GM19324 (cell line): ENCODE results near the gene HCLS1.

Experiments used
- ATAC-seq: cut with Tn5 transposase; IDR thresholded peaks from one replicate; pipeline ENCODE4 v1.9.1; 2021; ENCODE audit warnings: mild to moderate bottlenecking, moderate library complexity; ENCODE audit not compliant: unreplicated experiment, low FRiP score

Gene HCLS1

GRCh38 chr3:121658716-121659435, 1.8 kb downstream of the HCLS1 start:
- no peak for ATAC-seq

GRCh38 chr3:121654493-121655385, 6.0 kb downstream of the HCLS1 start:
- ATAC-seq, result no peak

- no peak for ATAC-seq
Measured at GRCh38 chr3:121651684-121652083, 9.0 kb downstream of the HCLS1 start.

GRCh38 chr3:121649645-121650044, 11.1 kb downstream of the HCLS1 start:
- no peak for ATAC-seq

GRCh38 chr3:121648219-121648958, 12.3 kb downstream of the HCLS1 start:
- ATAC-seq, result no peak

GRCh38 chr3:121645054-121645453, 15.6 kb downstream of the HCLS1 start:
- ATAC-seq, result no peak

- no peak for ATAC-seq
Measured at GRCh38 chr3:121642601-121643314, 17.9 kb downstream of the HCLS1 start.

- ATAC-seq, result no peak
Measured at GRCh38 chr3:121641127-121641526, 19.6 kb downstream of the HCLS1 start.

GRCh38 chr3:121637922-121638321, 22.8 kb downstream of the HCLS1 start:
- ATAC-seq, result no peak

GRCh38 chr3:121630355-121630754, 30.3 kb downstream of the HCLS1 start:
- no peak for ATAC-seq

GRCh38 chr3:121629601-121630000, 31.1 kb downstream of the HCLS1 start:
- no peak for ATAC-seq

- ATAC-seq, result no peak
Measured at GRCh38 chr3:121627622-121628021, 33.1 kb downstream of the HCLS1 start.

GRCh38 chr3:121627211-121627610, 33.5 kb downstream of the HCLS1 start:
- no peak for ATAC-seq

- no peak for ATAC-seq
Measured at GRCh38 chr3:121626495-121626894, 34.2 kb downstream of the HCLS1 start.

GRCh38 chr3:121624147-121624899, 36.4 kb downstream of the HCLS1 start:
- ATAC-seq, result no peak

- ATAC-seq, result no peak
Measured at GRCh38 chr3:121621491-121621890, 39.2 kb downstream of the HCLS1 start.

GRCh38 chr3:121619691-121620090, 41.0 kb downstream of the HCLS1 start:
- ATAC-seq, result no peak

- no peak for ATAC-seq
Measured at GRCh38 chr3:121606106-121606505, 54.6 kb downstream of the HCLS1 start.

GRCh38 chr3:121604759-121605158, 55.9 kb downstream of the HCLS1 start:
- no peak for ATAC-seq
